K562 (cell line): ENCODE results near the gene TCF7. TPM values are rescaled to one million over a fixed set of nuclear protein-coding genes. Genes with fewer than 3 reads are reported as not detected.
A peak's percentile ranks its signal among the peaks of the same experiment; 100 is the strongest.

ENCODE experiments used
- ATAC-seq: fragments of 200-7000 bp; cut with Tn5 transposase; 3 replicates; pipeline ENCODE4 v1.9.1; 2020; ENCODE audit warnings: moderate library complexity
- BruUV-seq: library from RNA; stranded (reverse); fragments of 400-500 nt; replicated peaks from 2 replicates; lab custom pipeline; 2021; lab: Mats Ljungman, UMichigan
- CTCF ChIA-PET: fragments of 300-600 bp; formaldehyde crosslinking; extraction: SDS; loops from one replicate; lab custom pipeline; 2021; ENCODE audit warnings: low intra/inter-chr PET ratio; lab: Yijun Ruan, JAX
- POLR2A ChIA-PET: fragments of 300-600, 350-650 bp; sonication (Branson Sonifier 250); formaldehyde crosslinking; extraction: SDS; loops from one replicate; lab custom pipeline; 2021; ENCODE audit warnings: antibody characterized with exemption, inconsistent platforms; lab: Yijun Ruan, JAX
- DNase-seq, 4 experiments: peaks; one replicate each; pipeline versions ENCODE4 v3.0.0 to v3.0.0-alpha.2; 2011 to 2018; ENCODE audit warnings: low spot score in 3 of 4, mixed read lengths in 3 of 4; ENCODE audit errors: extremely low read depth in 1 of 4
- FAIRE-seq: peaks from 2 replicates; lab custom pipeline; 2011; peaks lifted over from hg19 to GRCh38; lab: Jason Lieb, UNC
- H2AFZ ChIP-seq: 2 replicates; pipeline ENCODE4 v1.6.0; 2011; ENCODE audit warnings: low read depth, low read length, control low read depth, inconsistent platforms
- H3K27ac ChIP-seq: fragments of 200-600 bp; 3 replicates; pipeline ENCODE4 v1.8.0; 2011; ENCODE audit warnings: low read depth, mild to moderate bottlenecking, control low read depth, inconsistent platforms, low read length, moderate library complexity, mixed read lengths; ENCODE audit errors: extremely low read depth
- H3K27me3 ChIP-seq, 2 experiments: fragments of 300-600 bp in 1 of 2; 2 replicates in 1 of 2; 3 replicates in 1 of 2; pipeline versions ENCODE4 v1.6.0 to v1.8.0; 2011; ENCODE audit warnings: inconsistent platforms in 2 of 2, low read length in 2 of 2, mild to moderate bottlenecking in 1 of 2, mixed read lengths in 1 of 2, moderate library complexity in 1 of 2; ENCODE audit not compliant: control insufficient read depth in 2 of 2, insufficient read depth in 2 of 2
- H3K36me3 ChIP-seq: fragments of 300-600 bp; 3 replicates; pipeline ENCODE4 v1.8.0; 2011; ENCODE audit warnings: mild to moderate bottlenecking, low read length, inconsistent platforms; ENCODE audit not compliant: control insufficient read depth, insufficient read depth
- H3K4me1 ChIP-seq, 2 experiments: fragments of 200-600 bp in 1 of 2; replicated peaks in 1 of 2; 2 replicates in 1 of 2; 3 replicates in 1 of 2; pipeline versions ENCODE4 v1.5.1 to v1.8.0; 2011; ENCODE audit warnings: inconsistent platforms in 2 of 2, low read length in 2 of 2, mild to moderate bottlenecking in 1 of 2, mixed read lengths in 1 of 2, moderate library complexity in 1 of 2; ENCODE audit not compliant: control insufficient read depth in 2 of 2, insufficient read depth in 2 of 2
- H3K4me2 ChIP-seq: 2 replicates; pipeline ENCODE4 v1.6.1; 2011; ENCODE audit warnings: low read length, control low read depth, inconsistent platforms, mixed read lengths; ENCODE audit not compliant: insufficient read depth
- H3K4me3 ChIP-seq: fragments of 200-600 bp; sonication (generic), shearing (Covaris generic); 2 replicates; pipeline ENCODE4 v1.5.1; 2016; ENCODE audit warnings: control low read depth, inconsistent platforms
- H3K79me2 ChIP-seq: fragments of 200-600 bp; 3 replicates; pipeline ENCODE4 v1.8.0; 2011; ENCODE audit warnings: low read length, inconsistent platforms; ENCODE audit not compliant: control insufficient read depth, insufficient read depth
- H3K9ac ChIP-seq, 2 experiments: 2 replicates each; pipeline versions ENCODE4 v1.6.0 to v1.6.1; 2011; ENCODE audit warnings: low read depth in 2 of 2, low read length in 2 of 2, control low read depth in 1 of 2, inconsistent platforms in 1 of 2, mild to moderate bottlenecking in 1 of 2, mixed read lengths in 1 of 2; ENCODE audit not compliant: insufficient read depth in 1 of 2
- H3K9me1 ChIP-seq: one replicate; pipeline ENCODE4 v1.6.0; 2011; ENCODE audit warnings: inconsistent platforms, mild to moderate bottlenecking, low read length, moderate library complexity; ENCODE audit not compliant: control insufficient read depth, insufficient read depth
- H3K9me3 ChIP-seq: replicated peaks from 2 replicates; pipeline ENCODE4 v1.5.1; 2011; ENCODE audit warnings: low read depth, low read length, inconsistent platforms; ENCODE audit not compliant: control insufficient read depth, insufficient read depth
- H4K20me1 ChIP-seq: replicated peaks from 2 replicates; pipeline ENCODE4 v1.6.1; 2011; ENCODE audit warnings: low read length, inconsistent platforms, mixed read lengths; ENCODE audit not compliant: control insufficient read depth, insufficient read depth
- EP300 ChIP-seq: IDR thresholded peaks from 2 replicates; pipeline ENCODE4 v1.6.1; 2012; ENCODE audit warnings: low read length, improper control_type of control experiment
- HSF4 ChIP-seq: fragments of 250-450 bp; sonication (Bioruptor Pico); IDR thresholded peaks from 2 replicates; pipeline ENCODE4 v2.1.2; 2022; ENCODE audit warnings: mild to moderate bottlenecking, moderate library complexity, borderline replicate concordance
- UBTF ChIP-seq, 2 experiments: IDR thresholded peaks; 2 replicates each; pipeline ENCODE4 v1.6.1; 2012; ENCODE audit warnings: improper control_type of control experiment in 2 of 2, low read depth in 2 of 2, low read length in 2 of 2, borderline replicate concordance in 1 of 2
- ZNF780A ChIP-seq: fragments of 250-450 bp; sonication (Bioruptor Pico); IDR thresholded peaks from 2 replicates; pipeline ENCODE4 v1.5.0; 2021; ENCODE audit warnings: mild to moderate bottlenecking
- WGBS: fragments of 100-300 bp; shearing (Covaris generic); methylation state at CpG from one replicate; pipeline ENCODE4 v1.1.6; 2016; ENCODE audit warnings: low coverage, mixed read lengths; ENCODE audit not compliant: insufficient coverage; ENCODE audit errors: missing lambda C conversion rate; 5-methylcytosine and 5-hydroxymethylcytosine counted together
- in situ Hi-C: fragments of 300-500 bp; cut with MboI; formaldehyde crosslinking; loops from 4 replicates; pipeline ENCODE4 v1.15.0; 2018; ENCODE audit warnings: inconsistent platforms, mixed read lengths
- intact Hi-C: fragments of 100-400 bp; cut with micrococcal nuclease; formaldehyde crosslinking; loops from 2 replicates; pipeline ENCODE4 v1.14.2; 2022
- polyA plus RNA-seq, 8 experiments: library from polyadenylated mRNA; depleted of rRNA in 4 of 8; stranded (reverse) in 5 of 8; unstranded in 3 of 8; fragments of >200 nt; fragmentation: Nextera tagmentation in 2 of 8; fragmentation: Illumina TruSeq in 1 of 8; extraction: Ambion mirVana in 2 of 8; extraction: Trizol in 1 of 8; gene quantifications; 2 replicates each; pipeline versions ENCODE4 v1.2.1 to v1.2.3, GENCODE V29; 2011 to 2014; ENCODE audit warnings: inconsistent platforms in 1 of 8, missing spikeins in 1 of 8
- total RNA-seq, 7 experiments: library from RNA; depleted of rRNA in 6 of 7; stranded (reverse); fragments of >200 nt in 6 of 7; fragmentation: Illumina TruSeq in 2 of 7; extraction: Trizol in 2 of 7; gene quantifications; 2 replicates each; pipeline versions ENCODE4 v1.2.1 to v1.2.3, GENCODE V29; 2011 to 2021; ENCODE audit warnings: low replicate concordance in 1 of 7

Gene TCF7
- total and polyA plus RNA-seq, 9 of the 15 experiments (the other 6 are each of a cell fraction or from before 2014, with no cell fraction given), result 1.6 to 14.9 (median 4.2) TPM

GRCh38 chr5:134084022-134084565 is 30.4 kb upstream of the TCF7 start:
- Histone ChIP-seq H3K79me2 (no peaks in the 10 kb centered on the region), H2AFZ (no peak overlapping the region), H3K27me3 (peaks cover 26 to 50% of the 10 kb centered on the region in 2 experiments), H3K9me1 (no peaks in the 10 kb centered on the region), H3K9ac (no peak overlapping the region), H3K4me2 (no peak overlapping the region), H3K9me3 (no peaks in the 10 kb centered on the region), H4K20me1 (no peaks in the 10 kb centered on the region; the same call in 1 of the 2 replicates), H3K36me3 (no peaks in the 10 kb centered on the region), H3K4me1 (no peaks in the 10 kb centered on the region), H3K27ac (no peak overlapping the region), H3K4me3 (no peak overlapping the region)
- ATAC-seq (peak; percentile 39; the same call in 2 of the 3 replicates), DNase-seq (no peak), FAIRE-seq (no peak)
- TF ChIP-seq UBTF (IDR thresholded peaks at IDR 0.05; ENCODE audit: borderline replicate concordance in 1 of 2, low read depth in 2 of 2, low read length in 2 of 2) (no peak), HSF4 (CRISPR knock-in tag) (no peak), EP300 (no peak), ZNF780A (0 out of 2 replicates have a peak, but pooled peaks have one; percentile 12)
- no TSS peak for BruUV-seq
- ChIA-PET CTCF (no interaction called here), POLR2A (interaction anchor here (1.3 kb wide), 3 partner anchors 11 to 93 kb away, joined by 3 to 6 read pairs (median 5); no protein-coding TSS in a partner anchor)
- intact Hi-C loops, result no loop called here
- 23% methylated on average over 5 of the region's 5 CpGs for WGBS
- in situ Hi-C loops, result no loop called here
